Stimulated activated effector memory CD8-positive, alpha-beta T cell treated with anti-CD3 and anti-CD28 coated beads, Interleukin-12 subunit alpha, Interleukin-12 subunit beta, amount 100 ng/mL, for 72 hours (primary cell): ENCODE results near the gene PPARG.
"Not testable (repeated sequence)": the region's sequence is repeated elsewhere in the genome, so short reads cannot be mapped to it uniquely, and the experiment has no call there.

Experiments
- ATAC-seq: fragments of 150-1000 bp; cut with Tn5 transposase; 2 replicates; pipeline ENCODE4 v1.10.0; 2021
- DNase-seq, 2 donors: peaks; one replicate each; pipeline ENCODE4 v3.0.0; 2021 to 2022; ENCODE audit warnings: low spot score in 2 of 2
- H3K27ac Mint-ChIP-seq: one replicate; pipeline ENCODE4 v1.8.0; 2022; ENCODE audit warnings: mild to moderate bottlenecking, mixed read lengths
- H3K36me3 Mint-ChIP-seq: one replicate; pipeline ENCODE4 v1.8.0; 2022; ENCODE audit warnings: mild to moderate bottlenecking, mixed read lengths
- H3K4me1 Mint-ChIP-seq: one replicate; pipeline ENCODE4 v1.8.0; 2022; ENCODE audit warnings: mixed read lengths
- H3K4me3 Mint-ChIP-seq: one replicate; pipeline ENCODE4 v1.8.0; 2022; ENCODE audit warnings: mild to moderate bottlenecking, mixed read lengths
- H3K9me3 Mint-ChIP-seq: one replicate; pipeline ENCODE4 v1.8.0; 2022; ENCODE audit warnings: mixed read lengths

Gene PPARG

DNA sequence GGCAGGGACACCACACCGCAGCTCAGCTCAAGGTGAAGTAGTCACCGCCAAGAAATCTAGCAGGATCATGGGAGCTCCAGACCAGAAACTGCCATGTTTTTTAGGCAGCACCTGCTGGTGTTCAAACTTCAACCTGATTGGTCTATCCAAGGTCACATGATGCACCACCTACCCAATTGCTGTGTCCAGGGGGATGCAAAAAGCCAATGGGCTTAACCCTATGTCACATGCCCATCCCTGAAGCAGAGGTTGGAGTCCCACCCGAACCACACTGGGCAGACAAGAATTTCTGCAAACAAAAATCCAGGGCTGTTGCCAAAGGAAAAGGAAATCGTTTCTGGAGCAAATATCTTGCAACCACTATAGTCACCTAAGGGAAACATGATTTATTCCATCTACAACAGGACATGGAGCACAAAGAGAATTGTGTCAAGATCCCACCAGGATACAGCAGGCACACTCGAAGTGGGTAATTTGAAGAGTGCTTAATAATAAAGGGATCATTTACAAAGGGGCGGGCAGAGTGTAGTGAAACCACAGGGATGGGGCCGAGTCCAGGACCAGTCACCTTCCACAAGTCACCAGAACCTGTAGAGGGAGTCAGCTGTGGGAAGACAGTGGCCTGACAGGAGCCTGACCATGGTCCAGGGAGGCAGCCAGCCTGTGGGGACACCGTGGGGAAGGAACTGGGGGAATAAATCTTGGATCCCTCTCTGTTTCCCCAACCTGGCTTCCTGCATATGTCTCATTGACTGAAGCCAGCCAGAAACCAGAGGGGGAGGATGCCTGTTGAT lies 161.2 kb downstream of the PPARG start:
- DNase-seq, result no peak
- ATAC-seq, result no peak

DNA sequence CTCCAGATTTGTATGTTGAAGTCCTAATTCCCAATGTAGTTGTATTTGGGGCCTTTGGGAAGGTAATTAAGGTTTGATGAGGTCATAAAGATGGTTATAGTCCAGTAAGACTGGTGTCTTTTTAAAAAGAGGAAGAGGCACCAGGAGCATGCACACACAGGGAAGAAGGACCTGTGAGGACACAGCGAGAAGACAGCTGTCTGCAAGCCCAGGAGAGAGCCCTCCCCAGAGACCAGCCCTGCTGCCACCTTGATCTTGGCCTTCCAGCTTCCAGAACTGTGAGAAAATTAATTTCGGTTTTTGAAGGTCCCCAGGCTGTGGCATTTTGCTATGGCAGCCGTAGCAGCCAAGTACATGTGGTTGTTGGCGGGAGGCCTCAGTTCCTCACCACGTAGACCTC lies 162.6 kb downstream of the PPARG start:
- Mint-ChIP-seq H3K36me3 (no peaks in the 10 kb centered on the region), H3K9me3 (no peaks in the 10 kb centered on the region), H3K4me1 (peaks cover 8% of the 10 kb centered on the region), H3K27ac (no peak overlapping the region), H3K4me3 (no peak overlapping the region)
- DNase-seq (no peak), ATAC-seq (no peak)

More for the DNA sequence above, 161.2 kb downstream of the PPARG start:
- Mint-ChIP-seq H3K36me3 (no peaks in the 10 kb centered on the region), H3K4me3 (no peak overlapping the region), H3K4me1 (peaks cover 8% of the 10 kb centered on the region), H3K27ac (no peak overlapping the region), H3K9me3 (no peaks in the 10 kb centered on the region)

DNA sequence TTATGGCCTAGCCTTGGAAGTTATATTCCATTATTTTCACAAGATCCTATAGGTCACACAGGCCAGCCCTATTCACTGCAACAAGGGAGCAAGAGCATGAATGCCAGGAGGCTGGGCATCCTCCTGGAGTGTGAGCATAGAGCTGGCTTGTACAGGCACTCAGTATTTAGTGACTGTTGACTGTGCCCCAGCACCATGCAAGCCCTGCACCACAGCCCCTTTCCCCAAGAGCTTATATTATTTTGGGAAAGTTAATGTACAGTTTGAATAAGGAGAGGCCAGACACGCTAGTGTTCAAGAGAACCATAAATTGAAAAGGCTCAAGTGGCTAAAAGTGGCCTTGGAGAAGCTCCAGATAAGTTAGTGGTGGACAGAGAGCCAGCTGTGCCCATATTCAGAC lies 163.1 kb downstream of the PPARG start:
- Mint-ChIP-seq H3K4me3 (no peak overlapping the region), H3K27ac (no peak overlapping the region), H3K4me1 (peaks cover 8% of the 10 kb centered on the region), H3K9me3 (no peaks in the 10 kb centered on the region), H3K36me3 (no peaks in the 10 kb centered on the region)
- no peak for DNase-seq
- ATAC-seq, result no peak

DNA sequence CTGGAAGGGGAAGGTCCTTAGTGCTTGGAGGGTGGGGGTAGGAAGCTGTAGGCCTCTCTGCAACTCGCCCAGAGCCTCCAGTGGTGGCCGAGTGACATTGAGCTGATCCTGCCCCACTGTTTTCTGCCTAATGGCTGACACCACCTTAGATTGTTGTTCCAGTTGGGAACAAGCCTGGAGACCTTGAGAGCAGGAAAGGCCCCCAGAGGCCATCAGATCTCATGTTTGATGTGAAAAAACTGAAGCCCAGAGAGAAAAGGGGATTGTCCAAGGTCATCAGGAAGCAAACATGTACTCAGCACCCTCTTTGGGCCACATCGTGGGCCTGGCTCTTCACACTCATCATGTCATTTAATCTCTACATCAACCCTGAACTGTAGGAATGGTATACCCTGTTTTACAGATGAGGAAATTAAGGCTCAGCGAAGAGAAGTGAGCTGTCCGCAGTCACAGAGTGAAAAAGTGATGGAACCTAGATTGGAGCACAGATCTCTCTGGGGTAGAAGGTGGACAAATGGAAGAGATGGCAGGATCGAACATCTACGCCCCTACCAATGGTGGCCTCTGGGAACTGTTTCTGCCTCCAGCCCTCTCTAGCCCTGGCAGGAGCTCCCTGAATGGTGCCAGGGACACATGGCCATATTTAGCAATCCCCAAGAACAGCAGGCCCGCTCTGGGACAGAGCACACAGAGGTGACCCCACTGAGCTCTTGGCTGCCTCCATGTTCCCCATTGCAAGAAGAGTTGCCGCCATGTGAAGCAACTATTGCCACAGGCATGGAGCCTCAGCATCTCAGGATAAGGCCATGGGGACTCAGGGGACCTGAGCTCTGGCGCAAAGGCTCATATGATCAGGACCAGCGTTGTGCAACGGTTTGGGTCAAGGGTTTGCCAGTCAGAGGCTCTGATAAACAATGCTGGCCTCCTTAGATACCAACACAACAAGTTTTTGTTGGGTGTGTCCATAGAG lies 163.8 kb downstream of the PPARG start:
- no peak overlapping the region for H3K4me3 Mint-ChIP-seq
- H3K27ac Mint-ChIP-seq, result no peak overlapping the region
- H3K36me3 Mint-ChIP-seq, result no peaks in the 10 kb centered on the region
- H3K4me1 Mint-ChIP-seq, result peaks cover 8% of the 10 kb centered on the region
- DNase-seq (no peak), ATAC-seq (no peak)
- H3K9me3 Mint-ChIP-seq, result no peaks in the 10 kb centered on the region

DNA sequence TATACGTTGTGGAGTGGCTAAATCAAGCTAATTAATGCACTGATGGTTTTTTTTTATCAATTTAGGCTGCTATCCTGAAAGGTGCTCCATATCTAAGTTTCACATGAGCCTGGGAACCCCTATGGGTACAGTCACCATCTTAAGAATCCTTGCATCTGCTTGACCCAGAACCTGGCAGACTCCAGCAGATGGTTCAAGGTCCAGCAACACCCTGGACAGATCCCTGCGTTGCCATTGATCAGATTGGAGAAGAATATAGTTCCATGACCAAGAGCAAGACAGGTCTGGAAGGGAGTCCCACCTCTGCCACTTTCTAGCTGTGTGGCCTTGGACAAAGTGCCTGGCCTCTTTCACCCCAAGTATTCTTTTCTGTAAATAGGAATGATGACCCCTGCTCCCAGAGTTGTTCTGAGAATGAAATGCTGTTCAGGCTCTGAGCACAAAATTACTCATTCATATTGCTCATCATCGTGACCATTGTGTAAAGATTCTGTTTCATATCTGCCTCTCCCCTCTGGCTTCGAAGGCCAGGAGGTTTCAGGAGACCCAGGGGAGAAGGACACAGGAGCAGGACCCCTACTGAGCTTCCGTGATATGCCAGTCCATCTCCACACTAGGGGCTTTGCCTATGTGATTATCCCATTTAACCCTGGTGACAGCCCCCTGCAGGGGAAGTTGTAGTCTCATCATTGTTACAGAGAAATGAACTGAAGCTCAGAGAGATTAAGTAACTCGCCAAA lies 165.4 kb downstream of the PPARG start:
- Mint-ChIP-seq H3K27ac (no peak overlapping the region), H3K4me1 (peaks cover 8% of the 10 kb centered on the region), H3K4me3 (peak overlapping the region; percentile 24), H3K36me3 (no peaks in the 10 kb centered on the region), H3K9me3 (no peaks in the 10 kb centered on the region)
- ATAC-seq (peak; percentile 74), DNase-seq (no peak)

DNA sequence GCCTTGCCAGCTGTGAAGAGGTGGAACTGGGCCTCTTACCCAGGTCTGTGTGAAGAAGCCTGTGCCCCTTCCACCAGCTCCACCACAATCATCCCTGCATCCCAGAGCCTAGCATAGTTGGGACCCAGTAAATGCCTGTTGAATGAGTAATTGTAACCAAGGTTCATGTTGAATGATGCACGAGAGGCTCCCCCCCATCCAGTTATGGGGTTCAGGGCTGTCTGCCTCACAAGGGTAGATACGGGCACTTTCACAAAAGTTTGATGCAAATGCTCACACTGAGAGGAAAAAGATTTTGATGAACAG lies 165.9 kb downstream of the PPARG start:
- peaks cover 8% of the 10 kb centered on the region for H3K4me1 Mint-ChIP-seq
- H3K4me3 Mint-ChIP-seq, result peak overlapping the region; percentile 24
- peak; percentile 44 for ATAC-seq
- DNase-seq, result no peak
- no peak overlapping the region for H3K27ac Mint-ChIP-seq
- no peaks in the 10 kb centered on the region for H3K36me3 Mint-ChIP-seq
- no peaks in the 10 kb centered on the region for H3K9me3 Mint-ChIP-seq

DNA sequence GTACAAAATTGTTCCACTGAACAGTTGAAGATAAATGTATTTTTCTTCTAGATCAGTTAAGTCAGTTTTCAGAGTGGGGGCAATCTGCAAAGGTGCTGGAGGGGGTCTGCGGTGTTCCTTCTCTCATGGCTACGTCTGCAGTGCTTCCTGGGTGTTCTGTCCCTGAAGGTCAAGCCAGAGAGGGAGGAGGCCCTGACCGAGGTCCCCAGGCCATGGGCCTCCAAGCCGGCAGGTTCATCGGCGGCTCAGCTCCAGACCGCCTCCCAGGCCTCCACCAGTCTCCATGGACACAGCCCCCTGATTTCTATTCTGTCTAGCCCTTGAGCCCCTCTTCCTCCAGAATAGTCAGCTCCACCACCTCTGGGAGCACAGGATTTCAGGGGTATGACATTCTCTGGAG lies 166.9 kb downstream of the PPARG start:
- Mint-ChIP-seq H3K9me3 (no peaks in the 10 kb centered on the region), H3K4me3 (no peak overlapping the region), H3K4me1 (peaks cover 10% of the 10 kb centered on the region), H3K27ac (no peak overlapping the region), H3K36me3 (no peaks in the 10 kb centered on the region)
- DNase-seq, result no peak
- no peak for ATAC-seq

DNA sequence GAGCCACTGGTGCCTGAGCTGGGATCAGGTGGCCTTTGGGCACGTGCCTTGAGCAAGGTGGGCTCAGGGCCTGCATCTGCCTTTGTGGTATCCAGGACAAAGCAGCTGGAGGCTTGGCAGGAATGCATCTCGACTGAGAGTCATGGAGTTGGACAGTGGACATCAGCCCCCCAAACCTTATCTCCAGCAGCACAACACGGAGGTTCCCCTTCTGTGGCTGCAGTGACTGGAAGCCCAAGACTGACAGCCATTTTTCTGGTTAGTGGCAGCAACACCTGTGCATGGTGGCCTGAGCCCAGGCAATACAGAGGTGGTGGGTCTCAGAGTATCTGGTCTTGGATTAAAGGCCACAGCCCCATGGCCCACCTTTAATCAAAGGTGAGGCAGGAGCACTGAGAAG lies 167.6 kb downstream of the PPARG start:
- no peak for ATAC-seq

DNA sequence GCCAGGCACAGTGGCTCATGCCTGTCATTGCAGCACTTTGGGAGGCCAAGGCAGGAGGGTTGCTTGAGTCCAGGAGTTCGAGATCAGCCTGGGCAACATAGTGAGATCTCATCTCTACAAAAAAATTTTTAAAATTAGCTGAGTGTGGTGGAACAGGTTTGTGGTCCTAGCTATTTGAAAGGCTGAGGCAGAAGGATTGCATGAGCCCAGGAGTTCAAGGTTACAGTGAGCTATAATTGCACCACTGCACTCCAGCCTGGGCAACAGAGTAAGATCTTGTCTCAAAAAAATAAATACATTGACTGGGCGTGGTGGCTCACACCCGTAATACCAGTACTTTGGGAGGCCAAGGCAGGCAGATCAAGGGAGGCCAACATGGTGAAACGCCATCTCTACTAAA lies 168.5 kb downstream of the PPARG start:
- H3K9me3 Mint-ChIP-seq, H3K36me3 Mint-ChIP-seq, H3K4me3 Mint-ChIP-seq, ATAC-seq, H3K27ac Mint-ChIP-seq, DNase-seq: not testable (repeated sequence)
- peaks cover 21% of the 10 kb centered on the region for H3K4me1 Mint-ChIP-seq

More for the DNA sequence above, 167.6 kb downstream of the PPARG start:
- no peak overlapping the region for H3K27ac Mint-ChIP-seq
- DNase-seq, result no peak
- no peaks in the 10 kb centered on the region for H3K36me3 Mint-ChIP-seq
- peaks cover 17% of the 10 kb centered on the region for H3K4me1 Mint-ChIP-seq
- H3K9me3 Mint-ChIP-seq, result no peaks in the 10 kb centered on the region
- no peak overlapping the region for H3K4me3 Mint-ChIP-seq

DNA sequence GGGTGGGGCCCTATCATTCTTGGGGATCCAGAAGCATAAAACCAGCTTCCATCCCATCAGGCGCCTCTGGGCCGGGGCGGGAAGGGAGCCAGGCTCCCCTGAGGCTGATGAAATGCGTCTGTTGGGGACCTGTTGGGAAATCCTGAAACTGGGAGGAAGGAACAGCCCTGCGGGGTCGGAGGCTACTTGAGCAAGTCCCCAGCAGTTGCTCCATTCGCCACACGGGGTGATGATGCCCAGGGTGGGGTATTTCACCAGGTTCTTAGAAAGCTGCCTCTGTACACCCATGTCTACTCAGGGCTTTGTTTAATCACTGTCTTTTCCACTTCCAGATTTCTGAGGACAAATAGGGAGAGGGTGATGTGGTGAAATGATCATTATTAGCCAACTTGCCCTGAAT lies 170.0 kb downstream of the PPARG start:
- Mint-ChIP-seq H3K4me3 (no peak overlapping the region), H3K4me1 (peaks cover 25% of the 10 kb centered on the region), H3K9me3 (no peaks in the 10 kb centered on the region), H3K27ac (no peak overlapping the region), H3K36me3 (no peaks in the 10 kb centered on the region)
- no peak for DNase-seq
- no peak for ATAC-seq

DNA sequence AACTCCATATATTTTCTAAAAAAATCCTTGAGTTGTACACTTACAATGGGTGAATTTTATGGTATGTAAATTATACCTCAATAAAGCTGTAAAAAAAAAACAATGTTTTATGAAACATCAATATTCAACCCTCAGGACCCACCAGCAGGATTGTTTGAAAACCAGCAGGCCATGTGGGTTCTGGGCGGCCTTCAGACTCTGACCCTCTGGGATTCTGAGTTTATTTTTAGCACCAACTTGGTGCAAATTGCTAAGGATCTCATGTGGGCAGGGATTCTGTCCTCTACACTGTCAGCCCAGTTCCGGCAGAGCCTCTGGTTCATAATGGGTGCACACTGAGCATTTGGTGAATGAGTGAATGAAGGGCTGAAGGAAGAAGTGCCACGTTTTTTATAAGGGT lies 171.3 kb downstream of the PPARG start:
- Mint-ChIP-seq H3K9me3 (no peaks in the 10 kb centered on the region), H3K36me3 (no peaks in the 10 kb centered on the region), H3K27ac (no peak overlapping the region), H3K4me1 (peaks cover 16% of the 10 kb centered on the region), H3K4me3 (no peak overlapping the region)
- ATAC-seq (no peak), DNase-seq (no peak)

DNA sequence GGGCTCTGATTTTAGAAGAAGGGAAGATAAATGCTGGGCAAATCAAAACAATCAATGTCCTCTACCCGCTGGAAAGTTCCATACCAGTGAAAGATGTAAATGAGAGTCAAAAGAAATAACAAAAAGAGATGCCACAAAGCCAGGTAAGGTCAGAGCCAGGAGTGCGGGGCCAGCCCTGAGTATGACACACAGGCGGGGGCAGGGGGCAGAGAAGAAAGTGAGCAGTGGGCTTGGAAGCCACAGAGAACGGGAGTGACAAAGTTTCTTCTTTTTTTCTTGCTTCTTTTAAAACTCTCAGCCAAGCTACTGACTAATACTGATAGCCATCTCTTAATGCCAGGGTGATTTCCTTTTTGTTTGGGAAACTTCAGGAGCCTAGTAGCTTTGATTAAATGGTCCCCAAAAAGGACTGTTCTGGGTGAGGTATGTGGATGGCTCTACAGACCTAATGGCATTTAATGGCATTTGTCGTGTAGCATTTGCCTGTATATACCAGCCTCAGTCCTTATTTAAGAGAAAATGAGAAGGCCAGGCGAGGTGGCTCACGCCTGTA lies 172.3 kb downstream of the PPARG start:
- Mint-ChIP-seq H3K4me3 (no peak overlapping the region), H3K27ac (no peak overlapping the region), H3K9me3 (no peaks in the 10 kb centered on the region), H3K36me3 (no peaks in the 10 kb centered on the region), H3K4me1 (peaks cover 16% of the 10 kb centered on the region)
- DNase-seq (no peak), ATAC-seq (peak; percentile 44)

DNA sequence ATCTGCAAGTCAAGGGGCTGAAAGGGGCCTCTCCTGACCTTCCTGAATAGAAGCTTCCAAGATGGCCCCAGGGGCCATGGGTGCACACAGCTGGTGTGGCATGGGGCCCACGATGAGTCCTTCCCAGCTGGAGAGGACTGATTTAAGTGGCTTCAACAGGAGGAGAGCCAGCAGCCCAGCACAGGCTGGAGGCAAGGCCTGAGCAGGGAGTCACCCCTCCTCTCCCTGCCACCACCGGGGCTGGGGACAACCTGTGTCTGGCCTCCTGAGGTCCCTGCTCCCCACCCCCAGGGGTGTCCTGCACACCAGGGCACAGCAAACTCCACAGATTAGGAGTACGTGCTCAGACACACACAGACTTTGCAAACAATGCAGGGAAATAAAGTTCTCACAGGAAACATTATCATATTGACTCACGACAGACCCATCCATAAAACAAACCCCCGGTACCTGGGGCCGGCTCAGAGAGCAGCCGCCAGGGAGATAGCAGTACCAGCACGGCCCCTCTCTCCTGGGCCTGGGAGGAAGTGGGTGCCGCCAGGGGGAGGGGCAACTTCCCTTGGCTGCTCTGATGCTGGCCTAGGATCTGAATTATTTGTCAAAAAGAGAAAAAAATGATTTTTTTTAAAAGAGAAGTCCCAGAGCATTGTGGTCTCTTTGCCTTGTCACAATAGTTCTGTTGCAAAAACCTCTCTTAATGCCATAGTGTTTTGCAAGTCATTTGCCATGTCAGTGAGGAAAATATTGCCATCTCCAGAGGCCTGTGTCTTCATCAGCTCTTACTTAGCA lies 173.5 kb downstream of the PPARG start:
- Mint-ChIP-seq H3K9me3 (no peaks in the 10 kb centered on the region), H3K4me1 (peaks cover 16% of the 10 kb centered on the region), H3K27ac (peak overlapping the region; percentile 65), H3K36me3 (no peaks in the 10 kb centered on the region), H3K4me3 (peak overlapping the region; percentile 32)
- DNase-seq, result no peak
- peak; percentile 56 for ATAC-seq

DNA sequence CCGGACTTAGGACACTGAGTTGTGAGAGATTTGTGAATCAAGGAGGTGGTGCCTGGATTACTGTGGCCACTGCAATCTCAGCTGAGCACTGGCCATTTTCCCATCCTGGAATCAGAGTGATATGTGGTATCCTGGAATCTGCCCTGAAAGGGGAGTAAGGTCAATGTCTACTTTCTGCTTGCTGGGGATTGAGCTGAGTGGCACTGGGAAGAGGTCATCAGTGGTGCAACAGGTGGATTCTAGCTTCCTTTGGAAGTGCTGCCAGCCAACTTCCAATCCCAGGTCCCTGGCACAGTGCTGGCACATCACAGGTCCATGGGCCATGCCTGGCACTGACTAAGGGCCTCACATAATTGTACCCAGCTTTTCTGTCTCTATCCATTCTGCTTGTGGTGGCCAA lies 174.8 kb downstream of the PPARG start:
- H3K9me3 Mint-ChIP-seq, result no peaks in the 10 kb centered on the region
- DNase-seq, result no peak
- H3K4me3 Mint-ChIP-seq, result no peak overlapping the region
- H3K27ac Mint-ChIP-seq, result no peak overlapping the region
- no peak for ATAC-seq
- H3K36me3 Mint-ChIP-seq, result no peaks in the 10 kb centered on the region
- H3K4me1 Mint-ChIP-seq, result peaks cover 16% of the 10 kb centered on the region
